NCI-H1105 treated with DMSO at 0.1 percent for 48 hours (cell line): ENCODE results near the gene SAXO2.
"Not testable (repeated sequence)": the region's sequence is repeated elsewhere in the genome, so short reads cannot be mapped to it uniquely, and the experiment has no call there.

ENCODE experiments used
- DNase-seq: peaks from one replicate; lab custom pipeline; 2025; lab: John Stamatoyannopoulos, UW

SAXO2 gene

DNA sequence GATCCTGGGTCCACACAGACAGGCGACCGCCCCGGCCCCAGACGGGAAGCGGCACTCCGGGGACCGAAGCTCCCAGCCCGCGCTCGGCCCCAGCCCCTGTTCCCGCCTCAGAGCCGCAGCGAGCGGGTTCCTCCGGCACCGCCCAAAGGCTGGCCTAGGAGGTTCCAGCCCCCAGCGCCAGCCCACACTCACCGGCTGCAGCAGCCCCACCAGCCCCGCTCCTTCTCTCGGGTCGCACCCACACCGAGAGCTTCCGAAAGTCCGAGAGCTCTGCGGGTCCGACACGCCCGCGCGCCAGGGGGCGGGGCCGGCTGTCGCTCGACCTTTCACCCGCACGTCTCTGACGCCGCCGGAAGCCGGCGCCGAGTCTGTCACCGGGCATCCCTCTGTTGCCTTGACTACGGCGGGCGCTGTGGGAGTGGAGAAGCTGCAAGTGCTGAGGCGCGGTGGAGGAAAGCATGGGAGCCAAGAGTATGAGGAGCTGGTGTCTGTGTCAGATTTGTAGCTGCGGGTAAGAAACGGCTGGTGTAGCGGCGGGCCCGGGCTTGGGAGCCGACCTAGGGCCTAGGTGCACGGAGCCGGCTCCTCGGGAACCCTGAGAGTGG lies at the start of gene SAXO2, which contains the start of gene EFL1:
SAXO2 (plus strand) TSS at position 397 of the 605 bp plus-strand sequence; CDS start at position 459, 62 bp downstream.
EFL1 (minus strand) TSS at position 313 of the 605 bp plus-strand sequence. CDS start 956 bp downstream, outside the sequence.
- DNase-seq = peak; percentile 60

GRCh38 chr15:82216092-82216491 lies 46.5 kb upstream of the SAXO2 start:
- DNase-seq = not testable (repeated sequence)

DNA sequence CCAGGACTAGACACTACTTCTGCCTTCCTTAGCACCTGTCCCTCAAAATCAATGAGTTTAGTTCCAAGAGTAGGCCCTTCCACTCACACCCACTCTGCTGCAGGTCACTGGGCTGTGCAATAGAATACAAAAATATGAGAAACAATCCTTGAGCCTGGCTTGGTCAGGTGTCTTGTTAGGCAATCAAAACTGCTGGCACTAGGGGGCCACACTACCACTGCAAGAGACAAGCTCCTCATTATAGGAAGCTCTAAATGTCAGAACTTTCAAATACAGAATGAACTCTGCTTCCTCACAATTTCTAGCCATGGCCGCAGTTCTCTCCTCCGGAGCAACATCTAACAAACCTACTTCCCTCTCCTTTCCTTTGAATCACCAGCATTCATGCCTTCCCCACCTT lies 41.1 kb upstream of the SAXO2 start:
- not testable (repeated sequence) for DNase-seq

DNA sequence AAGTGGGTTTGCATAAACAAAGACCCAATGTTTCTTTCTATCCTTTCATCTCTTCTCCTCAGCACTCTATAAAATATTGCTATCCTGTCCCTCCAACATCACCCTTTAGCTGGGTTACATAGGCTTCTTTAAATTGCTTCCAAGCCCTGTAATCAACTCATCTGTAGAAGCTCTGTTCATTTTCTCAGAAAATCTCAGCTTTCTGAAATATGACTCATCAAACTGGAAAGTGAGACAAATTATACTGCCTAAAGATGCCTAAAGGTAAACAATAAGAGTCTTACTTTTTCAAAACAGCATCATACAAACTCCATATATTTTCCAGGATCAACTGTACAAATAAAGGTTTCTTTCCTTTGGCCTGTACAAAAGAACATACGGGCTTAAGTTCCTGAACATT lies 33.9 kb upstream of the SAXO2 start:
- DNase-seq = no peak

DNA sequence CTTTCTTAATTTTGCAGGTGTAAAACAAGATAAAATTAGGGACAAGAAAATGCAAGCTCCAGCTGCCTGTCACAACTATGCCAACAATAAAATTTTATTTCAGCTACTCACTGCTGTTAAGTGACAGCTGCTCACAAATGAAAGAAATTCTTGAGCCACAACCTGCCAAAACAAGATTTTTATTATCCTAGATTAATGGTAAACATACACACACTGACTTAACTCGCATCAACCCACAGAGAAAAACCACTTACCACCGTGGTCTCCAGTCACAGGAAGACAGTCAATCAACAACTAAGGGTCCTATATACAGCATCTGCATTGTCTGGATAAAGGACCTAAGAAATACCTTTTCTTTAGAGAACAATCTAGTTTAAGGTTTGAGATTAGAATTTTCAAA lies 31.4 kb upstream of the SAXO2 start:
- DNase-seq = peak; percentile 37

- no peak for DNase-seq
Observed at GRCh38 chr15:82231842-82232241, 30.8 kb upstream of the SAXO2 start.

- not testable (repeated sequence) for DNase-seq
Observed at GRCh38 chr15:82237944-82238534, 24.6 kb upstream of the SAXO2 start.

GRCh38 chr15:82239685-82240391 lies 22.8 kb upstream of the SAXO2 start:
- no peak for DNase-seq

- not testable (repeated sequence) for DNase-seq
Observed at GRCh38 chr15:82241836-82242499, 20.6 kb upstream of the SAXO2 start.

DNA sequence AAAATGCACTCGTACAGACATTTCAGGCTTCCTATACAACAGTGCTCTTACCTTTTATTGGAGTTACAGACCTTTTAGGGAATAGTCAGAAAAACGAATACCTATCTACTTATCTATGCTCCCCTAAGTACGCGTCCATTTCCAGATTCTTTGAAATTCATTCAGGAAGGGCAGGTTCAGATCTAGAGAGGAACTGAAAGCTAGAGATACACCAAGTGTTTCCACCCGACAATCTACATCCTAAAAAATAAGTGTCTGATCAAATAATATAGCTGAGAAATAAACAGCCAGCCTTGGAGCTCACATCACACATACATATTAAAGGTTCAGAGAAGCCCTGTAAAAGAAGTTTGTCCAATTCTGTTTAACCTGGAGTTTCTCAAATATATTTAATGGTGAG lies 19.0 kb upstream of the SAXO2 start:
- DNase-seq = not testable (repeated sequence)

DNA sequence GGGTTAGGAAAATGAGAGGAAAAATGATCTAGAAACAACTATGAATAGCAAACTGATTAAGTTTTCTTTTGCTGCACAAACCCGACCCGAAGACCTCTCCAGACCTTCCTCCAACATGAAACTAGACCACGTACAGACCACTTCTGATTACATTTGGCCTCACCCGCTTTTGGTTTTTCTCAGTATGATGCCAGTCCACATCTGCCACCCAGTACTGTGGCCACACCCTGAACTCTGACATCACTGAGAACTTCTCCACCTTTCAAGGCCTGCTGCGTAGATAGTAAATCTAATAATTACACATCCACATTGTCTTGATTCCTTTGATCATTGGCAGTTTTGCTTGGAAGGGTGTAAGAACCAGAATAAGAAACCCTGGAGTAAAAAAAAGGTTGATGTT lies 16.7 kb upstream of the SAXO2 start:
- DNase-seq = not testable (repeated sequence)

GRCh38 chr15:82248261-82248660 lies 14.4 kb upstream of the SAXO2 start:
- DNase-seq = not testable (repeated sequence)

DNA sequence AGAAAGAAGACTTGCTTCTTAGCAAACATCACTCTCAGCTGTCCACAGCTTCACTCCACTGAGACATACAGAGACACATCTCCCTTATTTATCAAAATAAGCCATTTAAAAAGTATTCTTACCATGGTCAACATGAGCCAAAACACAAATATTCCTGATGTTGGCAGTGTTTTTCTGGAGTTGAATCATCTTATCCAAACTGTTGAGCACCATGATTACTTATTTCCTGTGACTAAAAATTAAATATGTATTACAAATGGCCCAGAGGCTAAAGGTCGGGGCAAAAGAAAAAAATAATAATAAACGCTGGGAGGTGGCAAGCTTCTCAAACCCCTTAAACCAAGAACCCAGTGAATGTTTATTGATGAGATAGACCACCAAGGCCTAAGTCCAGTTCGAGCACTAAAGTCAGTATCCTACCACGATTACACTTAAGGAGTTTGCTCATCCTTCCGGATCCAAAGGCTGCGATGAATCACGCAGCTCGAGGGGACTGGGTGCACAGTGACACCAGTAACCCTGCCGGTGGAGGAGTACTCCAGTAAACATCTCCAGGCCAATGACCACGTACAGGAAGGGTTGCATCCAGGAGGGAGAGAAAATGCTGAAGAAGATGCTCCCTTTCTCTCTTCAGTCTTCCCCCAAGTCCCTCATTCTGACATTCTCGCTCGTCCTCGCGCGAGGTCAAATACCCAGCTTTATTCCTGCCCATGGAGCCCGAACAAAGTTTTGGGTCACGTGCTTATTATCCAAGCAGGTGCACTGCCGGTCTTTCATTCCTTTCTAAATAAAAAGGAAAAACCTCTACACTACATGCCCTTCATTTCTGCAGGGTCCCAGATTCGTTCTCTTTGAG lies 824 bp upstream of the SAXO2 start:
- DNase-seq = not testable (repeated sequence)

DNA sequence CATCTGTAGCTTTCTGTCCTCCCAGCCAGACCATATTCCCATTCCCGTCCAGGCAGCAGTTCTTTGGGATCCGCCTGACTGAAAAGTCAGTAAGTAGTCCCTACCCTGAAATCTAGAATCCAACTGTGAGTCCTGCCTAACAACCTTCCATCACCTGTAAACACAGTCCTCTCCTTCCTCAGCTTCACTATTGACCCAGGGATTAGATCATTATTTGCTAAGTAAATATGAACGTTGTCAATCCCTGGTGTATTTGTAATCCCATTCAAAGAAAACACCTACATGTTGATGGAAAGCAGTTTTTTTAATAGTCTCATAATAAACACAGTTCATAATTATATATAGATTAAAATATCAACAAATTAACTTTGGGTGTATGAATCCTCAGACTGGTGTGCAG lies 732 bp downstream of the SAXO2 start:
- DNase-seq = no peak

DNA sequence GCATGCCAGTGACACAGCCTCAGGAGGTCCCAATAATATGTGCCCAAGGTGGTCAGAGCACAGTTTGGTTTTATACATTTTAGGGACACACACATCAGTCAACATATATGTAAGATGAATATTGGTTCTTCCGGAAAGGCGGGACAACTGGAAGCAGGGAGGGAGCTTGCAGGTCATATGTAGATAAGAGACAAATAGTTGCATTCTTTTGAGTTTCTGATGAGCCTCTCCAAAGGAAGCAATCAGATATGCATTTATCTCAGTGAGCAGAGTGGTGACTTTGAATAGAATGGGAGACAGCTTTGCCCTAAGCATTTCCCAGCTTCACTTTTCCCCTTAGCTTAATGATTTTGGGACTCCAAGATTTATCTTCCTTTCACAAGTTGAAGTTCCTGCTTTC lies 4.5 kb downstream of the SAXO2 start:
- not testable (repeated sequence) for DNase-seq

DNA sequence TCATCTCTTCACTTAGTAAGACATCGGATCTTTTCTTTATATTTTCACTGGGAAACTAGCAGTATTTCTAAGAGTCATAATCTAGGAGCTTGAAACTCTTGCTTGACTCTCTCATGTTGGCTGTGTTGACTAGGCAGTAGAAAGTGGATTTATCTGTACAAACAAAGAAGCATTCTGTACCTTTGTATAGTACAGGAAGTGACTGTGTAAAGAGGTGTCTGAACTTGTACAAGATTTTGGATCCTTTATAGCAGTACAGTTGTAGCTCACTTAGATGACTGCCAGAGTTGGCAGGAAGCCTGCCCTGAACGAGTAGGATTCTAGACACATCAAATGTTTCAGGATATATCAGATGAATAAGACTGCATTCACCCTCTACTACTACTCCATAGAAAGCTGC lies 5.8 kb downstream of the SAXO2 start:
- DNase-seq = peak; percentile 30

- DNase-seq = no peak
Observed at GRCh38 chr15:82272154-82272553, 9.5 kb downstream of the SAXO2 start.

- DNase-seq = no peak
Observed at GRCh38 chr15:82275410-82275809, 12.8 kb downstream of the SAXO2 start.

- not testable (repeated sequence) for DNase-seq
Observed at GRCh38 chr15:82281276-82281675, 18.7 kb downstream of the SAXO2 start.

DNA sequence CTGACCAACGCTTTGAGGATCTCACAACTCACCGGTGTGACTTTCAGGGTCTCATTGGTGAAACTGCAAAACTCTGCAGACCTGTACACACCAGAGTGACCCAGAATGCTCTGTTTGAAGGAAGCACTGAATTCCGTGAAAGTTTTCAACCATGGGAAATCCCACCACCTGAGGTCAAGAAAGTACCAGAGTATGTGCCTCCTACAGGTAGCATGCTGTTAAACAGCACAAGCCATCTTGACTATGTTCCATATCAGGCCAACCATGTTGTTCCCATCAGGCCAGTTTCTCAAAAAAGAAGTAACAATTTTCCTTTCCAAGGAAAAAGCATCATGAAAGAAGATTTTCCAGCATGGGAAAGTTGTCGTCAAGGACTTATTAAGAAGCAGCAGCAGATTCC lies 19.8 kb downstream of the SAXO2 start:
- DNase-seq = not testable (repeated sequence)

DNA sequence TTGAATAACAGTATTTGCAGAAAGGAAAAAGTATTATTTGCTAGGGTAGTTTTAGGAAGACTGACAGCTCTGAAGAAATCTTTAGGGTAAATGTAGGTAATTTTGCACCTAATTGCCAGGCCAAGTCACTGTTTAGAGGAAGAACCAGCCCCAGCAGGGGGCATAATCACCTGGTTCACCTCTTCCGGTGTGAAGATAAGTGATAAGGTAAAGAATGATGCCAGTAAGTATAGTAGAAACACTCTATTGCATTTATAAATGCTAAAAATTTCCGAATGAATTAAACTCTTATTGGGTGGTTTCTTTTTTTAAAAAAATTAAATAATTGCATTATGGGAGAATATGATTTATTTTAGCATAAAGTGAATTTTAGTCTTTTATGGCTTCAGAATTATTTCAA lies 21.8 kb downstream of the SAXO2 start:
- DNase-seq = not testable (repeated sequence)

- DNase-seq = not testable (repeated sequence)
Observed at GRCh38 chr15:82286475-82286874, 23.9 kb downstream of the SAXO2 start.
